ENCODE data around the gene TNKS1BP1.
"Not testable (repeated sequence)": the region's sequence is repeated elsewhere in the genome, so short reads cannot be mapped to it uniquely, and the experiment has no call there.

The TNKS1BP1 gene

DNA sequence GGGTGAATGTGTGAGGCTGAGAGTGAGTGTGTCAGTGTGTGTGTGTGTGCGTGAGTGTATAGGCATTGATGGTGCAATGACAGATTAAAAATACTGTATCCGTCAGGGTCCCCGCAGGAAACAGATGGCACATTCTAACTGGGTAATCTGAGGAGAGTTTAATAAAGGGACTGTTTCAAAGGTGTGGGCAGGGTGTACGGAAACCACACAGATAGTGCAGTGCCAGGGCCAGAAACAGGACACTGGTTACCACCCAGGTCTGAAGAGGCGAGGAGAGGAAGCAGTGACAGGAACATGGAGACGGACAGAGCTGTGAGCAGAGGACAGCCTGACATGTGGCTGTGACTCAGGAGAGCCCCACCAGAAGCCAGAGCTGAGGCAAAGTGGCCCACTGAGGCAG lies 29.9 kb upstream of the TNKS1BP1 start:
- no peak for DNase-seq (ENCODE audit: low read depth in 2 of 2)

DNA sequence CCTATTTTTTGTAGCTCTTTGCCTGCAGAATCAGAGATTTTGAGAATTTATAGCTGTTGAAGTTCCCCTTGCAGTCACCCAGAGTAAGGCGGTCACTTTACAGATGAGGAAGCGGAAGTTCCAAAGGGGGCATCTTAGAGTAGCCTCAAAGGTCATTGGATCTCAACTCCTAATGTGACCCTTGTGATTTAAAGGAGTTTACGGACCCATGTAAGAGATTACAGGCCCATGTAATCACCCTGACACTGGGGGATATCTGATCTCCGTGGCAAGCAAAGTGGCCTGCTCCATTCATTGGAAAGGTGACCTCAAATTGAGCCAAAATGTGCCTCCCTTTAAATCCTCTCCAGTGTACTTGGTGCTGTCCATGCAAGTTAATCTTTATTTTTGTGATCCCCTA lies 29.1 kb upstream of the TNKS1BP1 start:
- no peak for DNase-seq (ENCODE audit: low read depth in 2 of 2)

DNA sequence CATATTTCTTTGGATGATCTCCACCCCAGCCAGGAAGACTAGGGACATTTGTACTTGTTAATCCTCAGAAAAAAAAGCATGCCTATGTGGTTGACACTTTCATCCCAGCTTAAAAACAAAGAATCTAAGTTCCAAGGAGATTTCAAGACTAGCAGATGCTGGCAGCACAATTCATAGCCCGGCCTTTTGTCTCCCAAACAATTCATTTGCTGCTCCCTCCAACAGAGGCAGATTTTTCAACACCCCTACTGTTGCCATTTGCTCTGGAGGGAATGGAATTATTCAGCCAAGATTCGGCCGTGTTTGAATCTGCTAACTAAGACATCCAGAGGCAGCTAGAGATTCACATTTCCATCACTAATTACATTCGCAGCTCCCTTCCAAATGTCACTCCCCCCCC lies 28.7 kb upstream of the TNKS1BP1 start:
- no peak for DNase-seq (ENCODE audit: low read depth in 2 of 2)

DNA sequence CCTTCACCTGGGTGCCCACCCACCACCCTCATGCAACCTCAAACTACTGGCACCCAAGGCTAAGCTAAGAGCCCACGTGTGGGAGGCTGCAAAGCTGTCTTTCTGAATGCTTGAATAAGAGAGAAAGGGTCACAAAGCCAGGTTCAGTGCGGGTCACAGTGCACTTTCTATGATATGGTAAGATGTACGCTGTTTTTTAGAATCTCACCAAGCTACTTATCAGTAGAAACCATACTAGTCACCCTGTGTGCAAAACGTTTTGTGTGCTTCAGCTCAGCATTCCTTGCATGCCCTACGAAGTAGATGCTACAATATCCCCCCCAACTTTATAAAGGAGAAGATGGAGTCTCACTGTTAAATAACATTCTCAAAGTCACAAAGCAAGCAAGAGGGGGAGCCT lies 28.3 kb upstream of the TNKS1BP1 start:
- DNase-seq (ENCODE audit: low read depth in 2 of 2): no peak

DNA sequence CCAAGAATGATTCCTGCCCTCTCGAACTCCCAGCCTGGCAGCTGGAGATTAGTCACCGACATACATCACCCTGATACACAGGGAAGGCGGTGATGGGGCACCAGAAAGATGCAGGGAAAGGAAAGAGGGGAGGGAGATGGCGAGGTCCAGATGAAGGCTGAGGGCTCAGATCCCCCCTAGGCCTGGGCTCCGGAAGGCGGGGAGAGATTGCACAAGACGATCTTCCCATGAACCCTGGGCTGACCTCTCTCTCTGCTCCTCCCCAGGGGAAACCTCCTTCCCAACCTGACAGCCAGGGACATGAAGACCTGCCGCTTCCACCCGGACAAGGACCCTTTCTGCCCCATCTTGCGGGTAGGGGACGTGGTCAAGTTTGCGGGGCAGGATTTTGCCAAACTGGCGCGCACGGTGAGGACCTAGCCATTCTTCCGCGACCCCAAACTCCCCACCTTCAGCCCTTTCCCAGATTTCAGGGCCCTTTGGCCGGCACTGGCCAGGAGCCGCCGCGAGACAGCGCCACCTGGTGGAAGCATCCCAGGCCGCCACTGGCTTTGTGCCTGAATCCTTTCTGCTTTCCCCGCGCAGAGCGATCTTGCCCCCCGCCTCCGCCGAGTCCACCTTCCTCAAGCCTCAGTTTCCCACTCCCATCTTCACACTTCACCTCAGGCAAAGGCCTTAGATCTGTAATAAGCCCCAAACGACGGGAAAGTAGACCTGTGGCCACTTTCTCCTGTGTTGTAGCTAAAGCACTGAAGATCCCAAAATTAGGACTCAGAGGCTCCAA lies 24.9 kb upstream of the TNKS1BP1 start:
- DNase-seq (ENCODE audit: low read depth in 2 of 2): peak; percentile 21 to 26

DNA sequence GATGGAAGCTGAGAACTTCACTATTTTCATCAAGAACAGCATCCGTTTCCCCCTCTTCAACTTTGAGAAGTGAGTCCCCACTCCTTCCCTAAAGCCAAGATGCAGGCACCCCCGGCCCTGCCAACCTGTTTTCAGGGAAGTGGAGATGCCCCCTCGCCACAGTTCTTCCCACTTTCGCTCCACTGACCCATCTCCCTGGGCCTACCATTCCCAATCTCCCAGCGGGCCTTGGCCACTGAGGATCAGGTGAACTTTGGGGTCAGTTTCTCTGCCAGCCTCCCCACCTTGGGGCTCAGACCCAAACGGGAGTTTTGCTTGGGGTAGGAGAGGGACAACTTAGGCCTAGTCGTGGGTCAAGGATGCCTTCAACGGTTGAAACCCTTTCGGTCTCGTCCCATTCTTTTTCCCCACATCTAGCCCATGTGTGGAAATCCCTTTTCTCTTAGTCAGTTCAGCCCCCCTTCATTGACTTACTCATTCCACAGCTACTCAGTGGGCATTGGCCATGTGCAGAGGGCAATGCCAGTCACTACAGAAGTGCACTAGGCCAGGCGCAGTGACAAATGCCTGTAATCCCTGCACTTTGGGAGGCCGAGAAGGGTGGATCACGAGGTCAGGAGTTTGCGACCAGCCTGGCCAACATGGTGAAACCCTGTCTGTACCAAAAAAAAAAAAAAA lies 24.0 kb upstream of the TNKS1BP1 start:
- DNase-seq (ENCODE audit: low read depth in 2 of 2): no peak

DNA sequence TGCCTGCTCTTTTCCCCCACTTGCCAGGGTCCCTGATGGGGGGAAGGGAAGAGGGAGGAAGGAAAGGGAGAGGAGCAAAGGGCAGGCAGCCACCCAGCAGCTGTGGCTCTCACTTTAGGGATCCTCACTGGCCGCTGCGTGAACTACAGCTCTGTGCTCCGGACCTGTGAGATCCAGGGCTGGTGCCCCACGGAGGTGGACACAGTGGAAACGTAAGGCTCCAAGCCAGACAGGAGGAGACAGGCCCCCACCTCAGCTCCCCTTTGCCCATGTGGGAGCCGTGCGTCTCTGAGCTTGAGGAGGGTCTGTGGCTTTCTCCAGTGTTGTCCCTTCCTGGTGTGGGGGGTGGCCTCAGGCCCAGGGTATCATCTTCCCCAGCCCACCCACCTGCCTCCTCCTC lies 23.3 kb upstream of the TNKS1BP1 start:
- no peak for DNase-seq (ENCODE audit: low read depth in 2 of 2)

DNA sequence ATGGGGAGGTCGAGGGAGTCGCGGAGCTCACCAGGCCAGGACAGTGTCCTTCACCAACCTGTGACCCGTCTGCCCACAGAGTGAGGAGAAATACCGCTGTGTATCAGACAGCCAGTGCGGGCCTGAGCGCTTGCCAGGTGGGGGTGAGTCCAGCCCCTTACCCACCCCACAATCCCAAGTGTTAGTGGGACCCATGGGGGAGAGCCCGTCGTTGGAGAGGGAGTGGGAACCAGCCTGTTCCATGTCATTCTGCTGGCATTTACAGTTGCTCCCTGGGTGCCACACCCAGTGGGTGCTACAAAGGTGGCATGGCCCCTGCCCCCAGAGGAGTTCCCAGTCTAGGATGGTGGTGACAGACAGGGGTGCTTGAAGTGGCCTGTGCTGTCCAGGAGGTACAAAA lies 22.6 kb upstream of the TNKS1BP1 start:
- DNase-seq (ENCODE audit: low read depth in 2 of 2): no peak

DNA sequence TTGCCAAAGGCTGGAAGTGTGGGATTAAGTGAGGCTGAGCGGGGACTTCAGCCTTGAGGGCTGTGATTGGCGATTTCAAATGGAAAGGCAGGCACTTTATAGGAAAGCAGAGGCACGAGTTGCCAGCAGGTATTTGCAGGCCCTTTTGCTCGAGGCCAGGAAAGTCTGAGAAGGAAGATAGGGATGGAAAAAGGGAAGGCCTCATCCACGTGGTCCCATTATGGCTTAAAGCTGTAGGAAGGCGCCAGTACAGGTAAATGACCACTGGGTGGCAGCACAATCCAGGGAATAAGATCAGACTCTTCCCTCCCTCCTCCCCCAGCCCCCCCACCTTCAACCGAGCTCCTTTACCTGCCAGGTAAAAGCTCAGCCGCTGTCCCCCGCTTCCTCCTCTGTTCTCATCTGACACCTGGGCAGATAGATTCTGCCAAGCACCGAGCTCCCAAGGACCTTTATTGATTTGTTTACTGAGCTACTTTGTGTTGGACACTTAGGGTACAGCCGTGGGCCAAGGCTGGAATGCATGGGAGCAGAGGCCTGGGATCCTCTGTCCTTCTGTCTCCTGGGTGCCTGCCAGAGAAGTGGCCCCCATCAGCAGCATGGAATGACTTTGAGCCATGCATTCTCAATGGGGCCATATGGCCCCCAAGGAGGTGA lies 20.9 kb upstream of the TNKS1BP1 start:
- DNase-seq (ENCODE audit: low read depth in 2 of 2): peak in 1 of 2 donors; percentile 60

DNA sequence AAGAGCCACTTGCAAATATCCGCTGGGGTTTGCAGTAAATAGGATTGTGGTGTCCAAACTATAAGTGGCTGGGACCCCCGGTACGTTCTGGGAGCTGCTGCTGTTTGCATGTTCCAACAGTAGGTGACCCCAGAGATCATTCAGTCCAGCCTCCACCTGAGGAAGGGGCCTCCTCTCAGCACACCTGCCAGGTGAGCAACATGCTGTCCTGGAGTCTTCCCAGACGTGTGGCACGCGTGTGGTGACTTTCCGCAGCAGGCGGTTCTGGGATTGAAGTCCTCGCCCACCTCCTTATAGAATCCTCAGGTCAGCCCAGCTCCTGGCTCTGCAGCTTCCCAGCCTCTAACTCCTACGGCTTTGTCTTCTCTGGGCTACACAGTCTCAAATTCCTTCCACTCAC lies 20.1 kb upstream of the TNKS1BP1 start:
- DNase-seq (ENCODE audit: low read depth in 2 of 2): no peak

DNA sequence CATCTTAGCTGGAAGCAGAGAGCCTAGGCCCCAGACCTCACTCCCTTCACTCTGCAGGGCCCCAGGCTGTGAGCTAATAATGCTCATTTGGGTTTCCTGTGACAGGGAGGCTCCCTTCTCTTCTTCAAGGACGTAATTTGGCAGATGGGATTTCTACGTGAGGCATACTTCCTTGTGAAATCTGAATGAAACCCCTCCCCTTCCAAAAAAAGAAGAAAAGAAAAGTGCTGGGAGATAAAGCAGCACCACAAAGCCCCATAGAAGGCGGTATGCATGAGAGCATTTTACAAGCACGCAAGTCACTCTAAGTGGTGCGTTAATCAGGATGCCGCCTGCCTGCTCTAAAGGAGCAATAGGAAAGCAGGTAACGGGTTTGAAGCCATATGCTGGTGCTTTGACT lies 19.1 kb upstream of the TNKS1BP1 start:
- DNase-seq (ENCODE audit: low read depth in 2 of 2): no peak

DNA sequence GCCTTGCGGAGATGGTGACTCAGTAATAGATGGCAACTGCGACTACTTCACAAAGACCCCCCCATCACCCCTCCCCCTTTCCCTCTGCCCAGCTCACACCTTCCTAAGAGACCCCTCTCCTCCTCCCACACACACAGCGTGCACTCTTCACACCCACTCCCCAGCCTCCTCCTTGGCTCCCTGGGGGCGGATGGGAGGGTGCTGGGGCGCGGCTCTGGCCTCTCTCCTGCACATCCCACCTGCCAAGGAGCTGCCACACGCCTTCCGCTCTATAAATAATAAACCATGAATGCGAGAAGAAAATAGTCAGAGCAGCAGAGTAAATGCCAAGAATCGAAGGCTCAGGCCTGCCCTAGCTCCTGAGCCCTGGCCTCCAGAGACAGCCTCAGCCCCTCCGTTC lies 17.9 kb upstream of the TNKS1BP1 start:
- DNase-seq (ENCODE audit: low read depth in 2 of 2): no peak

DNA sequence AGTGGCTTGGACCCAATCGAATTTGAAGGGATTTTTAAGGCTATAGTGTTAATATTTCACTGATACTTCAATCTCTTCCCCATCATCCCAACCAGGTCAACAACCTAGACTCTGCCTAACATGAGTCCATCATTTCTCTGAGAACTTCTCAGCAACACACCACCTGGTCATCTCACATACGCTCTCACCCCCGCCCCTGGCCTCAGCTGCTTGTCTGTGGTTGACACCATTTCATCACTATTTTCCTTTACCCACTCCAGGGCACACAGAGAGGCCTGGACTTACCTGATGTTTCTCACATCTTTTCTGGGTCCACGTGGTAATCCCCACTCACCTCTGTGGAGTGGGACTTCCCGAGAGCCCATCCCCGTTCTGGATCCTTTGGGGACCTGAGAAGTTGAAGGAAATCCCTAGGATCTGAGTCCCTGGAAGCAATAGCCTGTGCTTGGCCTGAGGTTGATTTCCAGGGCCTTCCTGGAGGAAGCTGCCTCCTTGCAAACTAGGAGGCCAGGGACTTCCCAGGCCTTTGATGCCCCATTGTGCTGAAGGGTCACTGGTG lies 16.6 kb upstream of the TNKS1BP1 start:
- DNase-seq (ENCODE audit: low read depth in 2 of 2): no peak

DNA sequence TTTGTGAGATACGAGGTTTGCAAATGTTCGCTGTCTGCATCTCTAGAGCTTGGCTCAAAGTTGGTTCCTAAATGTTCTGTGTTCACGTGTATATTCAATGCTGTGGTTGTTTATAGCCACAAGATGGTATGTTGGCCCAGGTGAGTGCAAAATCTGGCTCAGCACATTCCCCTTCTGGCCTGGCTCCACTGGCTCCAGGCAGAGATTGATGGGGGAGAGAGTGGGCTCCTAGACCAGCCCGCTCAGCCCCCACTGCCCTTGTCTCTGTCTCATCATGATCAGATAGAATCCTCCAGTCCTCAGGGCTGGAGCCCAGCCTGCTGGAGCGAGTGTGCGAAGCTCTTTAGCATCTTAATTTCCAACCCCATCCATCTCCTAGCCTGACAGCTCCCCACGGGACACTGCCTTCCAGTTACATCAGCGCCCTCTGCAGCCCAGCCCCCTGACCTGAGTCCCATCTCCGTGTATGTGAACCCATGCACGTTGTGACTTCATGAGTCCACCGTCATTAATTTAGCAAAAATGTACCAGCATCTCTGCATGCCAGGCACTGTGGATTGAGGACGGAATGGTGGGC lies 15.4 kb upstream of the TNKS1BP1 start:
- DNase-seq (ENCODE audit: low read depth in 2 of 2): no peak

DNA sequence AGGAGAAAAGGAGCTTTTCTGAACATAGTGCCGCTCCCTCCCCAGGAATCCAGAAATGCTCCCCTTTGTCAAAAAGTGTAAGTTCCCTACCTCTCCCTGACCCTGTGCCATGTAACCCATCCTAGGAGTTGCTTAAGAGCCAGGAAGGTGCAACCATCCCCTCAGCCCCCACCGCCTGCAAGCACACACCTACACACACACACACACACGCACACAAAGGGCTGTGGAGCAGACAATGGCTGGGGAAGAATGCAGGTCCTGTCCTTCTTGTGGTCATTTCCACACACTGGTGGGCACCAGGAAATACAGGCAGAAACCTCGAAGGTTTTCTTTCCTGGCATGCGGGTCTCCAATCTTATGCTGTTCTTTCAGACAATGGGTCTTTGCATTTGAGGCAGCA lies 14.6 kb upstream of the TNKS1BP1 start:
- DNase-seq (ENCODE audit: low read depth in 2 of 2): no peak

DNA sequence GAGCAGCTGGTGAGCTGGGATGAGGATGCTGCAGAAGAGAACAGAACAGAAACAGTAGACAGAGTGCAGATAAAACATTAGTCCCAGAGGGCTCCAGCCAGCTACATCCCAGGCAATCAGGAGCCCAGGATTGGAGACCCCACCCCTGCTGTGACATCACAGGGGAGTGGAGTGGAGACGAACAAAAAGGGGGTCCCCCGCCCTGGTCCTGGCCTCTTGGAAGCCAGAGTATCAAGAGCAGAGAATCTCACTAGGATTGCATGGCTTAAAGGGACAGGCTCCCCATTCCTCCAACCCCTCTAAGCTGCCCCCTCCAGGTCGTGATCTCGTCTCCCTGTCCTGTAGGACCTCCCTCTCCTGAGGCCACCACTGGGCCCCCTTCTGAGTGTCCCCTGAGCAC lies 13.4 kb upstream of the TNKS1BP1 start, which contains the start of gene P2RX3:
Gene P2RX3, plus strand, starts transcription at position 211 of the 400 bp plus-strand sequence. CDS start 199 bp downstream, outside the sequence.
- DNase-seq (ENCODE audit: low read depth in 2 of 2): no peak

DNA sequence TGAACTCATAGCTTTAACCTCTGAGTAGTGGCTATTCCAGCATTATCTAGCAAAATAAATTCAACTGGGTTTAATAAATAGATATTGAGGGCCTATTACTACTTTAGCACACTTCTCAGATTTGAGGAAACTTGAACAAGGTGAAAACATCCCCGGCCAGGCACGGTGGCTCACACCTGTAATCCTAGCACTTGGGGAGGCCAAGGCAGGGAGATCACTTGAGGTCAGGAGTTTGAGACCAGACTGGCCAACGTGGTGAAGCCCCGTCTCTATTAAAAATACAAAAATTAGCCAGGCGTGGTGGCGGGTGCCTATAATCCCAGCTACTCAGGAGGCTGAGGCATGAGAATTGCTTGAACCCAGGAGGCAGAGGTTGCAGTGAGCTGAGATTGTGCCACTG lies 12.1 kb upstream of the TNKS1BP1 start:
- DNase-seq (ENCODE audit: low read depth in 2 of 2): not testable (repeated sequence)

DNA sequence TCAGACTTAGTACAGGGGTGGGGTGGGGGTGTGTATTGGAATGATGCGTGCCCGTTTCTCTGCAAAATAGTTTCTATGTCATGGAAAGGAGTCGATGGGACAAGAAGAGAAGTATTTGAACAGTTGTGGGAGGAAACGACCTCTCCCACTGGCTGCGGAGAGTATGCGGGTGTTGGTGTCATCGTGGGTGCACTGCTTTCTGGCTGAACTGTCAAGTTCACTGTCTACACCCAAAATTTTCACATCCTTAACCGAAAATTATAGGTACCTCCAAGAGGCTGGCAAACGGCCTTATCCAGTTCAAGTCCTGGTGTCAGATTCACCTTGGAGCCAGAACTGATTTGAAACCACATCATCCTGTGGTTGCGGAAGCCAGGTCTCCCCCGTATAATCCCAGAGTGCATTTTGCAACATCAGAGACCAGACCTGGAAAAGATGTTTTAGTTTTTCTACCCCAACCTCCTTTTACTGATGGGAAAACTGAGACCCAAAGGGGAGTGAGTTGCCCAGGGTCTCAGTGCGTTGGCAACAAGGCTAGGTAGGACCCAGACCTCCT lies 11.4 kb upstream of the TNKS1BP1 start:
- no peak for DNase-seq (ENCODE audit: low read depth in 2 of 2)

DNA sequence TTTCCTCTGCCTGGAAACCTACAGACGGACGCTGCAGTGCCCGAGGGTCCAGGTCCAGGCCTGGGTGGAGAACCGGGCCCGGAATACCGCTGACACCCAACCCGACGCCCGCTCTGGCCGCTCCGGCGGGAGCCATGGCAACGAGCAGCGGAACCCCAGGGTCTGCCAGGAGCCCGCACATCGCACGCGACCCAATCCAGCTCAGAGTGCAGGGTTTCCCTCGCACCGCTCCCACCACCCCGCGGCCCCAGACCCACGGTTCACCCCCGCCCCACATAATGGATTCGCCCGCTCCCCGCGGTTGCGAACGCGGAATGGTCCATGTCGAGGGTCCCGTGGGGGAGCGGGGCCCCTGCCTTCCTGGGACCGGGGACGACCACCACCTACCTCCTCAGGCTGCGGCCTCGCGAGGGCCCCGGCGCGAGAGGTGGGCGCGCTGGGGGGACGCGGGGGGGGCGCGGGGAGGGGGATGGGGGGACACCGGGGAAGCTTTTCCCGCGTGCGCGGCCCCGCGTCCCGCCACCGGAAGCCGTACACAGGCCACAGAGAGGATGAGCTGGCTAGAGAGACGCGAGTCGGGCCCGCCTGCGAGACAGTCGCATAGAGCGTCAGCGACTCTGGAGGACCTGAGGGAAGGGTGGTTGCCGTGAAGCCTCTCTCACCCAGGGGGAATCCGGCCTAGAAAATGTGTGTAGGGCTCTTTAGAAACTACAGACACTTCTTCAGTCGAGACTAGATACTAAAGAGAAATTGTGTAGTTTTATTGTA lies 10.8 kb upstream of the TNKS1BP1 start, which contains the start of gene SSRP1:
Gene SSRP1, minus strand, starts transcription at position 550 of the 768 bp plus-strand sequence. CDS start 771 bp downstream, outside the sequence.
- DNase-seq (ENCODE audit: low read depth in 2 of 2): peak; percentile 75 to 80

DNA sequence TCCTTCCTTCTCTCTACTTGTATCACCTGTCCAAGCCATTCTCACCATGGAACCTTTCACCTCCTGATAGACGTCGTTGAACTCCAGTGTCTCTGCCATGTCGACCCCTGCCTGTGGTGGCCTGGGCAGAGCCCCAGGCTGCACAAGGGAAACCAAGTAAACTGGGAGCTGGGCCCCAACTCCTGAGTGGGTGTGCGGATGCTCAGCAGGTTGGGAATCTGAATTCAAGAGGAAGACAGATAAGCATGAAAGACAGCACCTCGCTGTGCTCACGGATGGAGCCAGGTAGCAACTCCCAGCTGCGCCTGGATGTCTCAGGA lies 10.2 kb upstream of the TNKS1BP1 start:
- no peak for DNase-seq (ENCODE audit: low read depth in 2 of 2)
